Measurements from ENCODE around the gene PLEKHB1.

The PLEKHB1 gene

DNA sequence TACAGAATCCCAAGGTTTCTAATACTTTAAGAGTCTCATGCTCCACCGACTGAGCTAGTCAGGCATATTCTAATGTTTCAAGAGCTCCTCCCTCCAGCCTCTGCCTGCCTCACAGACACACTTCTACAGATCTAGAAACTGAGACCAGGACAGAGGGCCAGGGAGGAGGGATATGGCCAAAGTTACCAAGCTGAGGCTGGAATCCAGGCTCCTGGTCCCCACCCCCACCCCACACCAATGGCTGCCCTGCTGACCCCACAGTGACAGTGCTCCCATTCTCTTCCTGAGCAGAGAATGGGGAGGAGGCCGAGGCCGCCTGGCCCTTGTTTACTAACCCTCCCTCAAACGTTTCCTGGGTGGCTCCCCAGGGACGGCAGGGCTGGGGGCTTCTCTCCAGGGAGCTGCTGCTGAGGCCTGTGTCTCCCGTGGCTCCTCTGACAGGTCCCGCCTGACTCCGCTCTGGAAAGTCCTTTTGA, 2.2 kb downstream of the PLEKHB1 start:
- TF ChIP-seq, protein P1, sequence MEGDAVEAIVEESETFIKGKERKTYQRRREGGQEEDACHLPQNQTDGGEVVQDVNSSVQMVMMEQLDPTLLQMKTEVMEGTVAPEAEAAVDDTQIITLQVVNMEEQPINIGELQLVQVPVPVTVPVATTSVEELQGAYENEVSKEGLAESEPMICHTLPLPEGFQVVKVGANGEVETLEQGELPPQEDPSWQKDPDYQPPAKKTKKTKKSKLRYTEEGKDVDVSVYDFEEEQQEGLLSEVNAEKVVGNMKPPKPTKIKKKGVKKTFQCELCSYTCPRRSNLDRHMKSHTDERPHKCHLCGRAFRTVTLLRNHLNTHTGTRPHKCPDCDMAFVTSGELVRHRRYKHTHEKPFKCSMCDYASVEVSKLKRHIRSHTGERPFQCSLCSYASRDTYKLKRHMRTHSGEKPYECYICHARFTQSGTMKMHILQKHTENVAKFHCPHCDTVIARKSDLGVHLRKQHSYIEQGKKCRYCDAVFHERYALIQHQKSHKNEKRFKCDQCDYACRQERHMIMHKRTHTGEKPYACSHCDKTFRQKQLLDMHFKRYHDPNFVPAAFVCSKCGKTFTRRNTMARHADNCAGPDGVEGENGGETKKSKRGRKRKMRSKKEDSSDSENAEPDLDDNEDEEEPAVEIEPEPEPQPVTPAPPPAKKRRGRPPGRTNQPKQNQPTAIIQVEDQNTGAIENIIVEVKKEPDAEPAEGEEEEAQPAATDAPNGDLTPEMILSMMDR (conservative IDR thresholded peaks at IDR 0.05): no peak
- H3K27ac ChIP-seq: no peak overlapping the region

DNA sequence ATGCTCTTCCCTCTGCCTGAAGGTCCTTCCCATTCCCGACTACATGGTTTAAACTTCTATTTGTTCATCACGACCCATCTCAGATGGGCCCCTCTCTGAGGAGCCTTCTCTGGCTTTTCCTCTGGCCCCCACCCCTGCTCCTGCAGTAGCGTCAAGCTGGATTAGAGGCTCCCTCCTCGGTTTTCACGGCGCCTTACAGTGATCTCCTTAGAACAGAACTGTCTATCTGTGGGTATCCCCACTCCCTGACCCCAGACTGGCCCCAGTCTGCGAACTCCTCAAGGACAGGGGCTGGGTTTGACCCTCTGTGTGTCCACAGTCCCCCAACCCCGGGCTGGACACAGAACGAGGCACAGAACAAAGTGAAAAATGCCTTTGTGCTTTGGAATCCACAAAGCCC, 2.8 kb downstream of the PLEKHB1 start:
- H3K27ac ChIP-seq: no peak overlapping the region
- TF ChIP-seq, protein P1 (conservative IDR thresholded peaks at IDR 0.05): no peak

DNA sequence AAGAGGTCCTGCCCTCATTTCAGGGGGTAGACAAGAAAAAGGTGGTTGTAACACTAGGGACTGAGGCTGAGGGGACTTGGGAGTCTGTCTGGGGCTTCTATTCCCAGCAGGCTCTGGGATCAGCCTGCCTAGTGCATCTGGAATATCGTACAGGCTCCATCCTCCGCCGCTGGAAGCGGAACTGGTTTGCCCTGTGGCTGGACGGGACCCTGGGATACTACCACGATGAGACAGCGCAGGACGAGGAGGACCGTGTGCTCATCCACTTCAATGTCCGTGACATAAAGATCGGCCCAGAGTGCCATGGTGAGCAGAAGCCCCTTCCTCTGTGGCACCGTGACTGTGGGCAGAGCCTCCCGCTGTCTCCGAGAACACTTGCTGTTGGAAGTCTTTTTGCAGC, 4.0 kb downstream of the PLEKHB1 start:
- TF ChIP-seq, protein P1 (conservative IDR thresholded peaks at IDR 0.05): no peak
- no peak overlapping the region for H3K27ac ChIP-seq

DNA sequence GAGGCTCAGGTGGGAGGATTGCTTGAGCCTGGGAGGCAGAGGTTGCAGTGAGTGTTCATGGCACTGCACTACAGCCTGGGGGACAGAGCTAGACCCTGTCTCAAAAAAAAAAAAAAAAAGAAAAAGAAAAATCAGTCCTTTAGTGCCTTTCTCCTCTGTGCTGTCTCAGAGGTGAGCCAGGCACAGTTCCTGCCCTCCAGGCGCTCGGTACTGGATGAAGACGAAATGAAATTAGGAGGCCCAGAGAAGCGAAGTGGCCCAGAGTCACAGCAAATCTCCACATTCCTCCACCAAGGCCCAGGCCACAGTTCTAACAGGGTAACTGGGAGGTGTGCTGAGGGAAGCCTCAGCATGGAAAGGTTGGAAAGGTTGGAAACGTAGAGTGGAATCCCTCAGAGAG, 4.9 kb downstream of the PLEKHB1 start:
- H3K27ac ChIP-seq: no peak overlapping the region
- TF ChIP-seq, protein P1 (conservative IDR thresholded peaks at IDR 0.05): no peak

DNA sequence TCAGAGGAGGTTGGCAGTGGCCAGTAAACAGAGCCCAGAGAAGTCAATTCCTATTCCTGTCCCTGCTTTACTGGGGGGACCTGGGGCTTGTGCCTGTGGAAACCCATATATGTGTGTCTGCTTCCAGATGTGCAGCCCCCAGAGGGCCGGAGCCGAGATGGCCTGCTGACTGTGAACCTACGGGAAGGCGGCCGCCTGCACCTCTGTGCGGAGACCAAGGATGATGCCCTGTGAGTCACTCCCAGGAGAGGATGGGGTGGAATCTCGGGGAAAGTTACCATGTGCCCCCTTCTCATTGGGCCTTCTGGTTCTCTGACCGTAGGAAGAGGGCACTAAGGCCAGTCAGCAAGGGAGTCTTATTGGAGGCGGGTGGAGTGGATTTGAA, 5.3 kb downstream of the PLEKHB1 start:
- TF ChIP-seq, protein P1 (conservative IDR thresholded peaks at IDR 0.05): no peak
- no peak overlapping the region for H3K27ac ChIP-seq

DNA sequence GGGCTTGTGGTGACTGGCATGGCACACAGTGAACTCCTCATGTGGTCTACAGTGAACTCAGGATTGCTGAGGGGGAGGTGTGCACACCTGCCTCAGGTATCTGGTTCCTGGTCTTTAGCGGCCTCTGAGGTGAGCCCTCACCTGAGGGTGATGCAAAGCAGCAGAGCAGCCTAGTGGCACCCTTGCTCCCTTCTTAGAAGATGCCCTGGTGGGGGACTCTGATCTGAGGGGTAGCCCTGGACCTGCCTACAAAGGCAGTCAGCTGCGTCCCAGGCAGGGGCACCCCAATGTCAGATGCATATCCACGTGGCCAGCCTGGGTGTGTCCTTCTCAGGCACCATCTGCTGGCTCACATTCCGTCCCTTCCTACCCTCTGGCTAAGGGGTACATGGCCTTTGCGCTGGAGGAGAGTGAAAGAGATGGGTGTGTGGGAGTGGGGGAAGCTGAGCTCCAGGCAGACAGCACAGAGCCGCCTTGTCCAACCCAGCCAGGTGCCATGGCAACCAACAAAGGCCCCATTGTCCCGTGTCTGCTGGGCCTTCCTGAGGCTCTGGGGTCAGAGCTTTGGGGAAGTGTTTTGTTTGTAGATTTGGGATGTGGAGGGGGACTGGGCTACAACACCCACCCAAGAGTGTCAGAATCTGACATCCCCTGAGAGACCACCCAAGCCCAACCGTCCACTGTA, 5.8 kb downstream of the PLEKHB1 start:
- TF ChIP-seq, protein P1 (conservative IDR thresholded peaks at IDR 0.05): no peak
- no peak overlapping the region for H3K27ac ChIP-seq

DNA sequence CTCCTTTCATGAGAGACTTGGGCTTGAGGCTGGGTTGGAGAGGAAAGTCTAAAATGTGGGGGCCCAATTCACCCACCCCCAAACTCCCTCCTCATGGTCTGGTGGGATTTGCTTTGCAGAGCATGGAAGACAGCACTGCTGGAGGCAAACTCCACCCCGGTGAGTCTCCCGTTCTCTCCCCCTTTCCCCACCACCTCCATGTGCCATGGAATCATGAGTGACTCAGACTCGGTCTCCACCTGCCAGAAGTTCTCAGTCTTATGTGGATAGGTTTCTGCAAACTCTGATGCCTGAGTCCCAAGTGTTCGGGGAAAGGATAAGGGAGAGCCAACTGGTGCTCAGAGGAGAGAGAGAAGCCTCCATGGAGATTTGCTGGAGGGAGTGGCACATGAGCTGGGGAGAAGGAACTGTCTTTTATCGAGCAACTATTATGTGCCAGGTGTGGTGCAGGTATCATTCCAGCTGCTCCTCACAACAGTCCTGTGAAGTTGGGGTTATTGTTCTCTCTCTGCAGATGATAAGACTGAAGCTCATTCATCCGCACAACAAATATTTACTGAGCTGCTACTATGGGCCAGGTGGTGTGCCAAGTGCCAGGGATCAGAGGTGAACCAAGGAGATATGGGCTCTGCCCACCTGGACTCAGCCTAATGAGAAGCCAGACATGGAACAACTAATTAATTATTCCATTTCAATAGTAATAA, 6.6 kb downstream of the PLEKHB1 start:
- H3K27ac ChIP-seq: no peak overlapping the region
- TF ChIP-seq, protein P1 (conservative IDR thresholded peaks at IDR 0.05): no peak
